A549 treated with GW870086 at 1 μM for 4 hours (cell line): ENCODE data around the gene CHD3. TPM values are rescaled to one million over a fixed set of nuclear protein-coding genes. Genes with fewer than 3 reads are reported as not detected.

Experiments used
- total RNA-seq: library from RNA; stranded (reverse); fragments of 200-300 nt; extraction: Qiagen RNA extraction; gene quantifications from 5 replicates; pipeline ENCODE4 v1.2.3, GENCODE V29; 2022; ENCODE audit warnings: low read depth

The CHD3 gene
- total RNA-seq, result 52.0 to 66.7 TPM (median 61.6 TPM) in 5 replicates

DNA sequence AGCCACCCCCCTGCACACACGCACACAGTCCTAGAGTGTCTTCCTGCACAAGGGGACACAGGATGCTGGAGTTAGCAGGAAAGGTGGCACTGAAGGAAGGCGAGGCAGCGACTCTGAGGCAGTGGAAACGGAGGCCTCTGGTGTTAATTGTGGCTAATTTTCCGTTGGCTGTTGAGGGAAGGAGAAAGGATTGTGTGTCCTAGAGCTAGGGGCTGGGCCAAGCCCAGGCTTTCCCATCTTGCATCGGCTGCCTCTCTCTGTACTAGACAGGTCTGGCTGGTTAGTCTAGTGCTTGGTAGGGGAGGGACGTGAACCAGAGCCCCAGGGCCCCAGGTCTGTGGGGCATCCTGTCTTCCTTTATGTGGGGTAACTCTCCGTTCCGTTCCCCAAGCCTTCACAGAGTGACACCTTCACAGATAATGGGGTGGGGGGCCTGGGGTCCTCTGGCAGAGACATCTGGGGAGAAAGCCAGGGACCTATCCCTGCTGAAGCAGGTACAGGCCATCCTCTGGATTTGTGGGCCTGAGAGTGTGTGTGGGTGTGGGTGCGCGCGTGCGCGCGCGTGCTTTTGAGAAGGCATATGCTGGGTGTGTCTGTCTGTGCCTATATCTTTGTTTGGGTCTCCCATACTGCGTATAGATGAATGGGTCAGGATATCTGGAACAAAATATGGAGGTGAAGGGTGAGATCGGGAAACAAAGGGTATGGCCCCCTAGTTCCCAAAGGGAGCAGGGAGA, at the start of gene CHD3:
CHD3 (plus strand) TSS at position 606 of the 737 bp plus-strand sequence. CDS start 212 bp downstream, outside the sequence.

DNA sequence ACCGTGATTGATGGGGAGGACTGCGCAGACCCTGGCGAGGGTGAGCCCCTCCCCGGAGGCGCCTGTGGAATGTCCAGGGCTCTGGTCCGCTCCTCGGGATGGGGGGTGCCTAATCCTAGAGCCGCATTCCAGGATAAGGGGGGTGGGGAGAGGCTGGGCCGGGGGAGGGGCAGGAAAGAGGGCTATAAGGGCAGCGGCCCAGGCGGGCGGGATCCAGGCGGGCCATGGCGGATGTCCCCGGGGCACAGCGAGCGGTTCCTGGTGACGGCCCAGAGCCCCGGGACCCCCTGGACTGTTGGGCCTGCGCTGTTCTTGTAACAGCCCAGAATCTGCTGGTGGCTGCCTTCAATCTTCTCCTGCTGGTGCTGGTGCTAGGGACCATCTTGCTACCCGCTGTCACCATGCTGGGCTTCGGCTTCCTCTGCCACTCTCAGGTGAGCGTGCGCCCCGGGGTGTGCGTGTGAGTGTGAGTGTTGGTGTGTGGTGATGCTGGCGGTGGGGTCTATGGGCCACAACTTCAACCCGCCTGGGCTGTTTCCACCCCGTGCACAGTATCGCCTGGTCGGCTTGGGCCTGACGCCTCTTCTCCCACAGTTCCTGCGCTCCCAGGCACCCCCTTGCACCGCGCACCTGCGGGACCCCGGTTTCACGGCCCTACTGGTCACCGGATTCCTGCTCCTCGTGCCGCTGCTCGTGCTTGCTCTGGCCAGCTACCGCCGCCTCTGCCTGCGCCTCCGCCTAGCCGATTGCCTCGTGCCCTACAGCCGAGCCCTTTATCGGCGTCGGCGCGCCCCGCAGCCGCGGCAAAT, 33.5 kb upstream of the CHD3 start, which contains the start of gene TMEM88:
TMEM88 (plus strand) TSS at position 216 of the 809 bp plus-strand sequence; CDS start at position 225, 9 bp downstream.

DNA sequence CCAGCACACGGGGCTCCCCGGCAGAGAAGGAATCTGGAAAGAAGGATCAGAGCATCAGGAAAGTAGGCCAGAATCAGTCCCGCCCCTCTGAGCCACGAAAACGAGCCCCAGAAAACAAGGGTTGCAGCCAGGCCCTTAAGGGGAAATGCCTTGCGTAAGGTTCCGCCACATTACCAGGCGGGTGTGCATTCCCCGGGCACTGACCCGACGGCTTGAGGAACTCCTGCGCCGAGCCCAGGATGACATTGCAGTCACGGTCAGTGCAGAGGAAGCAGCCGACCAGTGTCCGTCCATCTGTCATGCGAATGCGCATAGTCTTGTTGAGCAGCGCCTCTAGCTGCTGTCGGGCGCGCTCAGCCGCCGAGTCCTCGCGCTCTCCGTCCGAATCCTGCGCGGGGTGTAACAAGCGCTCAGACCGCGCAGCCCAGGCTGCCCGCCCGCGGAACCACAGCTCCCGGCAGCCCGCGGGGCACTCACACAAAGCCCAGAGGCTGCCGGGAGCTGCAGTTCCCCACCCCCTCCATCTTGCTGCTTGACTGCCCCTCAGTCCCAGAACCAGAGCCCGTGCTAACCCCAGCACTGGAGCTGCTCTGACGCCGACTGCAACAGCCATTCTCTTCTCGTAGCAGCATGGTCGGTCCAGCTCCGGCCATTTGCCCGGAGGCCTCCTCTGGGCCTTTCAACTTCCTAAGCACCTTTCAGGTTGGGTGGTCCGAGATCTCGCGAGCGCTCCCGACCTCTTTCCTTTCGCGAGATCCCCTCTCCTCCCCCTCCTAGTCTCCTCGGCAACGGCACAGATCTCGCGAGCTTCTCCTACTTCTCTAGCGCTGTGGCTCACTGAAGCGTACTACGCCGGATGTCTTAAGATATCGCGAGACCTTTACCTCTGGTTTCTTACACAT, 31.5 kb upstream of the CHD3 start, which contains the start of gene NAA38:
NAA38 (minus strand) TSS at position 749 of the 902 bp plus-strand sequence; CDS start at position 653, 96 bp downstream.

DNA sequence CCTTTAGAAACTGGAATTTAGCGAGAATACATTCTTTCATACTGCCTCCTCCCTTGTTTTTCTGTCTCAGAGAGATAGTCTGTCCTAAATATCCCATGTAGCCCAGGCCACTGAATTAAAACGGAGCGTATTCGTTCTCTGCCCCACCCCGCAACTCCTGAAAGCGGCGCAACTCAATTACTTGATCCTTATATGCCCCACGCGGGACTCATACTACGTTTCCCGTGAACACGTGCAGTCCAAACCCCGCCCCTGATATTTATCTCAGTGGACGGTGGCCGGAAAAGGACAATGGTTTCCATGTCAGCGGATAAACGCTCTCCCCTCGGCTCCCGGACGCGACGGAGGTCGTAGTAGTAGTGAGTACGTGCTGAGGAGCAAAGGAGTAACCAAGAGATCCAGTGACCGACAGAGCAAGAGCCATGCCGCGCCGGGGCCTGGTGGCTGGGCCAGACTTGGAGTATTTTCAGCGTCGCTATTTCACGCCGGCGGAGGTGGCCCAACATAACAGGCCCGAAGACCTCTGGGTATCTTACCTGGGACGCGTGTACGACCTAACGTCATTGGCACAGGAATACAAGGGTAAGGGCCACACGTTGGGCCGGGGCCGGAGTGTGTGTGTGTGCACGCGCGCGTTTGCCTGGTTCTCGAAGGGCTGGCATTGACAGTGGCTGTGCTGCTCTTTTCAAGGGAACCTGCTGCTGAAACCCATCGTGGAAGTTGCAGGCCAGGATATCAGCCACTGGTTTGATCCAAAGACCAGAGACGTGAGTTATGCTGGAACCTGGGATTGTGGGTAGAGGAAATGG, 30.7 kb upstream of the CHD3 start, which contains the start of gene CYB5D1:
CYB5D1 (plus strand) TSS at position 291 of the 809 bp plus-strand sequence; CDS start at position 423, 132 bp downstream.

DNA sequence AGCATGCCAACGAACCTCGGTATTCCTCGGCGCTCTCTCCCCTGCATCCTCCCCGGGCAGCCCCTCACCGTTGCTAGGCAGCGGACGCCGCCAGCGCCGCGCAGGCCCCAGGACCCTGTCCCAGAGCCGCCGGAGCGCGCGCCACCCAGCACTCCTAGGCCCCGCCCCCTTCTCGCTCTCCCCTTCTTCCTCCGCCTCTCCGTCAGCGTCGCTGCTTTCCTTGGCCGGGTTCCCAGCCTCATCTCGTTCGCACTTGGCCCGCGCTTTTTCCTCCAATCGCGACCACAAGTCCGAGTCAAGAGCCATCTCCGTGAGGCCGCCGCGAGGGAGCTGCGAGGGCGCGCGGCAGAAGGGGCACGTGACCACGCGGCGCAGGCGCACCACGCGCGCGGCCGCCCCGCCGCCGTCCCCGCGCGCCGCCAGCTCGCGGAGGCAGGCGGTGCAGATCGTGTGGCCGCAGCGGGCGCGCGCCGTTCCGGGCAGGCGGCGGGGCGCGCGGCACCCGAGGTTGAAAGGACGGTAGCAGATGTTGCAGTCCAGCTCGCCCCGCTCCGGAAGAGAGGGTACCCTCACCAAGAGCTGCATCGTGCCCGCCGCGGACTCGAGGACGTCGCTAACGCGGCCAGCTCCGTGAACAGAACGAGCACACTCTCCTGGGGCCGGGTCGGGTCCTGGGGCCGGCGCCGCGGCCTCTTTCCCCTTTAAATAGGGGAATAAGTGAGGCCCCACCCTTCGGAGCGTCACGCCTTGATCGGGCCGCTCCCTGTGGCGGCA, 27.2 kb downstream of the CHD3 start, which contains the start of gene RNF227:
RNF227 (minus strand) TSS at position 679 of the 774 bp plus-strand sequence; CDS start at position 585, 94 bp downstream.

DNA sequence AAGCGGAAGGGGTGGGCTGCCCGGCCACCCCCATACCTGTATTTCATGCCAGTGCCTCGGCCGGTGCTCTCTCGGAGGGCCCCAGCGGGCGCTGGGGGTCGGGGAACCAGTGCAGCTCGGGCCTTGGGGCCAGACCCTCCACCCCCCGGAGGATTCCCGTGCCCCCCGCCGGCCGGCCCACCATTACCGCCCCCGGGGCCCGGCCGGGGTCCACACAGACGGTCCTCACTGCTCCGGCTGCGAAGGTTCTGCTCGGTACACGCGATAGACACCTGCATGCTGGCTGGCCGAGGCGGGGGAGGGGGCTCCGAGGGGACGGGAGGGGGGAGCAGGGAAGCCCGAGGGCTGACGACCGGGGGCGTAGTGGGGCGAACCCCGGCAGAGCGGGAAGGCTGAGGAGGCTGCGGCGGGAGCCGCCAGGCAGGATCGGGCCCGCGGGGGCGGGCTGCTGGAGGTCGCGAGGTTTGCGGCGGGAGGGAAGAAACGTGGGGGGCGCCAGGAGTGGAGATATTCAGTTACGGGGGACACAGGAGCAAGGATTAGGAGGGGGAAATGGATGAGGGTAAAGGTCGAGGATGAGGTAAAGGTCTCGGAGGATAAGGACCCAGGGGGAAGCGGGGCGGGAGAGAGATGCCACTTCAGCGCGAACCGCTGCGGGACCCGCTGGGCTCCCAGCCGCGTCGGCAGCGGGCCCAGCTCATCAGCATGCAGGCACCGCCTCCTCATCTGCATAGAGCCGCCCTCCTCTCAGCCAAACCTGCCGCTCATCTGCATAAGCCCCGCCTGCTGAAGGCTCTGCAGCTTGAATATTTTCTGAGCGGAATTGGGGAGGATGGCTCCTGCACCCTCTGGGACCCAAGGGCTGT, 40.8 kb downstream of the CHD3 start, which contains the start of gene KCNAB3:
KCNAB3 (minus strand) TSS at position 699 of the 866 bp plus-strand sequence; CDS start at position 278, 421 bp downstream.

DNA sequence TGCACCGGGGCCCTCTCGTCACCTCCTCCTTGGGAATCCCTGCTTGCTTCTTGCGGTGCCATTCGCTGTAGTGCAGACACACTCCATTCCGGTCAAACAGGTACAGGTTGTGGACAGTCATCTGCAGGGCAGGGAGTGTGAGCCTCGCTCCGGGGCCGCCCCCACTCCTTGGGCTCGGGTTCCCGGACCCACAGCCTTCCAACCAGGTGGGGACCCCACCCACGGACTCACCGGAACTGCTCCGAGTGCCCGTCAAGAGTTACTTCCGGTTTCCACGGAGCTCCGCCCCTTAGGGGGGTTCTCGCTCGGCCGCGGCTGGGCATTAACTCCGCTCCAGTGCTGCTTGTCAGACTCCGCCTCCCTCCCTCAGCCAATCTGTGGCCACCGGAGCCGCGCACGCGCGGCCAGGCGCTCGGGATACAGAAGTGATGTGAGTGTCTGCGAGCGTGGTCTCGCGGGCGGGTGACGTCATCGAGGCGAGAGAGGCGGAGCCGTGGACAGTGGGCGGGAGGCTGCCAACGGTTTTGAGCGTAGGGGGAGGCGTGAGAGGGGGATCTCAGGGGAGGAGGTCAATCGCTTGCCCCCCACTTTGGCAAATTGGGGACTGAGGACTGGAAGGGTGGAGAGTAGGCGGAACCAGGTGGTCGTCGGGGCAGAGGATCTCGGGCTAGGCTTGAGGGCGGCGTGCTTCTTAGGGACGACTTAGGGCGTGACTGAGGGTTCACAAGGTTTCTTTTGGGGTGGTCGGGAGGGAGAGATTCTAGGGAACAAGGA, 43.3 kb downstream of the CHD3 start, which contains the start of the genes CNTROB and TRAPPC1:
CNTROB (plus strand) TSS at position 498 of the 774 bp plus-strand sequence. CDS start 874 bp downstream, outside the sequence.
TRAPPC1 (minus strand) TSS at position 238 of the 774 bp plus-strand sequence; CDS start at position 121, 117 bp downstream.

Other genes starting within 250 kb of the CHD3 start
- gene ATP1B2, start 237.9 kb upstream of the CHD3 start, total RNA-seq, result 0.12 to 0.42 TPM (median 0.26 TPM) in 5 replicates
- 38.4 to 46.5 TPM (median 42.3 TPM) in 5 replicates for gene TP53, start 201.3 kb upstream of the CHD3 start, total RNA-seq
- 29.3 to 48.6 TPM (median 40.8 TPM) in 5 replicates for gene WRAP53, start 200.3 kb upstream of the CHD3 start, total RNA-seq
- 1.3 to 1.6 TPM (median 1.5 TPM) in 5 replicates for gene EFNB3, start 183.6 kb upstream of the CHD3 start, total RNA-seq
- 0.01 to 0.10 TPM (median 0.05 TPM) in 4 of 5 replicates, not detected in the other for gene DNAH2, start 171.0 kb upstream of the CHD3 start, total RNA-seq
- 9.9 to 17.7 TPM (median 12.8 TPM) in 5 replicates for gene KDM6B, start 54.6 kb upstream of the CHD3 start, total RNA-seq
- gene TMEM88, start 33.7 kb upstream of the CHD3 start, total RNA-seq, result 0.23 to 0.92 TPM (median 0.82 TPM) in 5 replicates
- 210 to 251 TPM (median 223 TPM) in 5 replicates for gene NAA38, start 31.2 kb upstream of the CHD3 start, total RNA-seq
- 19.1 to 21.6 TPM (median 19.8 TPM) in 5 replicates for gene CYB5D1, start 30.8 kb upstream of the CHD3 start, total RNA-seq
- 1.0 to 1.7 TPM (median 1.1 TPM) in 5 replicates for gene RNF227, start 27.5 kb downstream of the CHD3 start, total RNA-seq
- 1.7 to 2.9 TPM (median 2.0 TPM) in 5 replicates for gene KCNAB3, start 41.1 kb downstream of the CHD3 start, total RNA-seq
- gene TRAPPC1, start 43.2 kb downstream of the CHD3 start, total RNA-seq, result 298 to 338 TPM (median 306 TPM) in 5 replicates
- 32.2 to 41.3 TPM (median 38.3 TPM) in 5 replicates for gene CNTROB, start 43.4 kb downstream of the CHD3 start, total RNA-seq
- 0.24 to 0.34 TPM in 2 of 5 replicates, not detected in the others for gene GUCY2D, start 113.8 kb downstream of the CHD3 start, total RNA-seq
- gene ALOX15B, start 150.3 kb downstream of the CHD3 start, total RNA-seq, result 0.05 to 0.07 TPM in 2 of 5 replicates, not detected in the others
- gene ALOX12B, start 198.9 kb downstream of the CHD3 start, total RNA-seq, result 1.3 to 1.8 TPM (median 1.6 TPM) in 5 replicates
- 6.6 to 10.9 TPM (median 7.4 TPM) in 5 replicates for gene ALOXE3, start 229.7 kb downstream of the CHD3 start, total RNA-seq
- 2.3 to 3.0 TPM (median 2.9 TPM) in 5 replicates for gene HES7, start 235.3 kb downstream of the CHD3 start, total RNA-seq